SKM-1 (cell line): ENCODE measurements around the gene TAS1R3.

Experiments used
- DNase-seq: peaks from one replicate; lab custom pipeline; 2025; ENCODE audit not compliant: unreplicated experiment; lab: John Stamatoyannopoulos, UW

The TAS1R3 gene

DNA sequence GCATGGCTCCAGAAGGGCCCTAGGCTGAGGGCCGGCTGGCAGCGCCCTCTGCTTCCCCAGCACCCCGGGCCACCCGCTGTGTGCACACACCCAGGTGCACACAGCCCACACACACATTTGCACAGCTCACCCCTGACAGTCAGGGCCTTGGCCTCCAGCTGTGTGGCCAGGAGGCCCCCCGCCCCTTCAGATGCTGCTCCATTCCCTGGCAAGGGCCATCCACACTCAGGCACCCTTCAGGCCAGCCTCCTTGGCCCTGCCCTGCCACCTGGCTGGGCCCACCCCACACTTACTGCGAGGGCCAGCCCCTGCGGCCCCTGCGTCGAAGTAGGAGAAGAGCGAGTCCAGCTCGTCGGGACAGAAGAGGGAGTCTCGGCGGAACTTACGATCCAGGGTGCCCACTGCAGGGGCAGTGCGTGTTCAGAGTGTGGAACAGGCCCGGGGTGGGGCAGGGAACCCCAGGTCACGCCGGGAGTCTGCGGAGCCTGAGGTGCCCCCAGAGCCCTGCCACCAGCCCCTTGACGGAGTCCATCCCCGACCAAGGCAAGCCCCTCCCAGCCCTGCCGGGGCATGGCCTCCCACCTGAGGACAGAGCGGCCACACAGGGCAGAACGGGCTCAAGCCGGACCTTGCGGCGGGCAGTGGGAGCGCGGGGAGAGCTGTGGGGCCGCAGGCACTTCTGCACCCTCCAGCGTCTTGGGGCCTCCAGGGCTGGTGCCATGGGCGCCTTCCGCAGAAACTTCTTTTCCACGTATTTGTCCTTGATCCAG is 35.7 kb upstream of the TAS1R3 start:
- no peak for DNase-seq

DNA sequence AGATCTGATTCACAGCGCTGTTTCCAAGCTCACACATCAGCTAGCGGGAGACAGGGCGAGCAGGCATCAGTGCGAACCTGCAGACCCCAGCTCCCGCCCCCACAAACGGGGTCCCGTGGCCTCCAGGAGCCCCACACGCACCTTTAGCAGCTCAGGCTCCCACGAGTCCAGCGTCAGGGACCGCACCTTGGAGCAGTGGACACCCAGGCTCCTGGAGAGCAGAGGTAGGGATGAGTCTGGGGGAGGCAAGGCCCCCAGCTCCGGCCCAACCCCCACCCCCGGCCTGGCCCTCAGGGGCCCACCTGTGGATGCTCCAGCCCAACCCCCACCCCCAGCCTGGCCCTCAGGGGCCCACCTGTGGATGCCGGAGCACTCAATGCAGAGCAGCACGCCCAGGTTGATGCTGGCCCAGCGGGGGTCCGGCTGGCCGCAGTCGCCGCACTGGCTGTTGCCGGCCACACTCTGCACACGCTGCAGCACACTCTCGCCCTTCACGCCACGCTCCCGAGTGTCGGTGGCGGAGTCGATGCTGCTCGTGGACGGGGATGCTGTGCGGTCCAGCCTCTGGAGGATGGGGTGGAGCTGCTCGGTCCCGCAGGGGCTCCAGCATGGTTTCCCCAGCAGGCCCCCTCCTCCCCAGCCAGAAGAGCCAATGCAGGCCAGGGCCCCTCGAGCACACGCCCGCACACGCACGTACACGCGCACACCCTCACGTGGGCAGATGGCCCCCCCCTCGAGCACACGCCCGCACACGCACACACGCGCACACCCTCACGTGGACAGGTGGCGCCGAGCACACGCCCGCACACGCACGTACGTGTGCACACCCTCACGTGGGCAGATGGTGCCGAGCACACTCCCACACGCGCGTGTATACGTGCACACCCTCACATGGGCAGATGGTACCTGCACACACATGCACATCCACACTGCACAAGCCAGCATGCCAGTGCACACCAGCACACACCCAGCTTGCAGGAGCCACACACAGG is 34.7 kb upstream of the TAS1R3 start:
- no peak for DNase-seq

DNA sequence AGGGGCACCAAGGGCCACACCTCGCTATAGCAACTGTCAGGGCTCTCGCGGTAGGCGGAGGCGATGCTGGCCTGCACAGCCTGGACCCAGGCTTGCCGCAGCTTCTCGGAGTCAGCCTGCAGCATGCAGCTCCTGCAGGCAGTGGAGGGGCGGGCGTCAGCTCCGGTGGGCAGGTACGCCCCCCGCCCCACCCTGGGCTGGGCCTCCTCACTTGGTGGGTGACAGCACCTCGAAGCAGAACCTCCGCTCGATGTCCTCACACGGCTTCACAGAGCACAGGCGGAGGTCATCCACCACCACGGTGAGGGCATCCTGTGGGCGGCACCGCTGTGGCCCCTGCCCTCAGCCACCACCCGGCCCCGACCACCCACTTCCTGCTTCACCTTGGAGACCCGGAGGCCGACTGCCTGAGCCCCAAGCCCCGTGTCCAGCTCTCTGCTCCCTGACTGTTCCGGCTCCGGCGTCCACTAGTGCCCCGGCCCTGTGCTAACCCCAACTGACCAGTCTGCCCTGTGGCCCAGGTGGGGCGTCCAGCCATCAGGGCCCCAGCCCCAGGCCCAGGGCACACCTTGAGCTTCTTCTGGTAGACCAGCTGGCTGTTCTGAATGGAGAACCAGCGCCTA is 33.2 kb upstream of the TAS1R3 start:
- DNase-seq, result no peak

DNA sequence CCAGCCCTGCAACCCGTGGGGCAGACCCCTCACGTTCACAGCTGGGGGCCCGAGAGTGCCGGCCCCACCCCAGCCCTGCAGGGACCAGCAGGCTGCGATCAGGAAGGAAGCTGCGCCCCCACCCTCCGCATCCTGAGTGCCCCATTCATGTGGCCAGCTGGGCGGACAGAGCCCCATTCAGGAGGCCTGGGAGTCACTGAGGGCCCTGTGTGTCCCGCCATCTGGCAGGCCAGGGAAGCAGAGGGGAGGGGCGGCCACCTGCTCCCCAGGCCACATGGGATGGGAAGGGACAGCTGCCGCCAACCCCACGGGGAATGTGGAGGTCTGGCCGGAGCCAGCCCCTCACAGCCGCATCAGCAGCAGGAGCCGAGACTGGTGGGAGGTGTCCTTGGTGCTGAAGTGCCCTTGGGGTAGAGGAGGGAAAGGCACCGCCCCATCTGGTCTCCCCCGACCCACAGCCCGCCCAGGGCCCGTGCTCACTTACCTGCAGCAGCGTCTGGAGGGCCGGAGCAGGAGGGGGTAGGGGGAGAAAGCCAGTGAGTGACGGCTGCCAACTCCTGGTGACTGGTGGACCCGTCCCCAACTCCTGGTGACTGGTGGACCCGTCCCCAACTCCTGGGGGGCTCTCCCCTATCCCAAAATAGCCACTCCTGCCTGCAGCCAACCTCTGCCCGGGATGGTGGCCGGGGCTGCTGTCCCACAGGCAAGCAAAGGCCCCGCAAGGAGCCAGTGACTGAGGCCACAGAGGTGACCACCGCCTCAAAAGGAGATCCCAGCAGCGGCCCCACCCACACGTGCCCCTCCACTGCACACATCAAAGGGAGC is 32.0 kb upstream of the TAS1R3 start:
- no peak for DNase-seq

DNA sequence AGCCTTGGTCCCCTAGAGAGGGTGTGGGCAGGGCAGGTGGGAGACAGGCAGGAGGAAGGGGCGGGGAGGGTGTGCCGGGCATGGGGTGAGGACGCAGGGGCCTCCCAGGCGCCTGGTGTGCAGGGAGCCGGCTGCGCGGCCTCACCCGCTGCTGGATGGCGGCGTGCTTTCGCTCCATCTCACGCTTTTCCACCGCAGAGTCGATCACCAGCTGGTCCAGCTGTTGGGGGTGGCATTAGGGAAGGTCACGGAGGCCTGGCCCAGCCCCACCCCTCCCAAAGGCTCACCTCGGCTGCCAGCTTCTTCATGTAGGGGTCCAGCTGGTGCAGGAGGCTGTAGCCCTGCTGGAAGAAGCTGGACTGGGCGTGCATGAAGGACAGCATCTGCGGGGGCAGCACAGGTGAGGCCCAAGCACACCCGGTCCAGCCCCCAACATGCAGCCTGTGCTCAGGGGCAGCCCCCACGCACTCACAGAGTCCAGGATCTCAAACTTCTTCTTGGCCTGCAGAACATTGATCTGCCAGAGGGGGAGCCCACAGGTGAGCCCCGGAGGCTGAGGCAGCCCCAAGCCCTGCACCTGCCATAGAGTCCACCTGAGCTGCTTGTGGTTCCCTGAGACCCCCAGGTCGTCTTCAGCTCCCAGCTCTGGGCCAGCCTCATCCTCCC is 31.3 kb upstream of the TAS1R3 start:
- no peak for DNase-seq

DNA sequence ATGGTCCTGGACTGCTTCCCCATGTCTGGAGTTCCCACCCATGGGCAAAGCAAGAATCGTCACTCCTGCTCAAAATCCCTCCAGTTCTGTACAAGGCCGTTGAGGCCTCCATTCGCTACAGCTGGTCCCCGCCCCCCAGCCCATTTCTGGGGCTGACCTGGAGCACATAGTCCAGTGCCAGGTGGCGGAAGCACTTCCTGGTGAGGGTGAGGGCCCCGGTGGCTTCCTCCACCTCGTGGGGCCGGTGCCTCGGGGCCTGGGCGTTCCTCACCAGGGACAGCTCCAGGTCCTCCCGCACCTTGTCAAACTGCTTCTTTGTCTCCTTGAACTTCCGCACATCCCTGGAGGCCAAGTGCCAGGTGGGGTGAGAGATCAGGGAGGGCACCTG is 30.7 kb upstream of the TAS1R3 start:
- no peak for DNase-seq

DNA sequence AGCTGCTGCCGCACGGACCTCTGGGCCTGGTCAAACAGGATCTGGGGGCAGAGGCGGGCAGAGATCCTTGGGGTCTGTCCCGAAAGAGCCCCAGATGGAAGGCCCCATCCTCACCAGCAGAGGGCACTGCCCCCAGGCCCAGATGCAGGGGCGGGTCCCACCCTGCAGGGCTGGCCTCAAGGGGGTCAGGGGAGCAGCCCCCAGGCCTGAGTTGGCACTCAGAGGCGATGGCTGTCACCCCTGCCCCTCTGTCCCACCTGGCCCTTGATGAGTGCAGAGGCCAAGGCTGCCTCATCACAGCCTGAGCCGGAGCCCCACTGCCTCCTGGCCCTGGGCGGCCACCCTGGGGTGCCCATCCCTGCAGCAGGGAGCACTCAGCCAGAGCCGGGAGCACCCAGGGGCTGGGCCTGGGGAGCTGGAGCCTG is 29.1 kb upstream of the TAS1R3 start:
- no peak for DNase-seq

DNA sequence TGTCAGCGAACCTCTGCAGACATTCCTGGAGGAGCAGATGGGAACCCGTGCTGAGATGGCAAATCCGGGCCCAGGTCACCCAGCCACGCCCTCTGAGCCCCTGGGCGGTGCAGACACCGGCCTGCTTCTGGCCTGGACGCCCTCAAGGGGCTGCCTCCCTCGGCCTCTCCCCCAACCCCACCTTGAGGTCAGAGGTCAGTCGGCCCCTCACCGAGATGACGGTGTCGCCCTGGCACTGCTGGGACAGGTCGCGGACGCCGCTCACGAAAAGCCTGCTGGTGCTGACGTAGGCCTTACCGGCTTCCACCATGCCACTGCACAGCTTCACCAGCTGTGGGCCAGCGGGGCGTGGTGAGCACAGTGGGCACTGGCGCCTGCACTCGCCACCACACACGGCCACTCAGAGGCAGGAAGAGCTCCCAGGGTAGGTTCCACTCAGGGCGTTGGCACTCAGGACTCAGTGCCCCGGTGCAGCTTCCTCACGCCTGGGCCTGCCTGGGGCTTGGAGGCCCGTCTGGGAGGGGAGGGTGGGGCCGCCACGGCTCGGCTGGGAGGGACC is 28.1 kb upstream of the TAS1R3 start:
- no peak for DNase-seq

DNA sequence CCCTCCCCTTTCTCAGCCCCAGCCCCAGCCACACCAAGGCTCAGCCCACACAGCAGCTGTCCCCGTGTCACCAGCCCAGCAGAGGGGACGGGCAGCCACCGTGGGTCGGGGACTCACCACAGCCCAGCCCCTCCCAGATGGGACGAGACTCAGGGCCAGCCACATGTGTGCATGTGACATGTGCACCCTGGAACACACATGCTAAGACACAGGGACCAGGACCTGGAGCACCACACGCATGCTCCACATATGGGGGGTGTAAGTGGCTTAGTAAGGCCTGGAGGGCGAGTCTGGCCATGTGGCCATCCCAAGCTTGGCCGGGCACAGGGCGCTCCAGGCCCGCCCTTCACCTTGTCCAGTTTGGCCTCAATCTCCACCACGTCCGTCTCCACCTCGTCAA is 27.3 kb upstream of the TAS1R3 start:
- DNase-seq, result no peak

DNA sequence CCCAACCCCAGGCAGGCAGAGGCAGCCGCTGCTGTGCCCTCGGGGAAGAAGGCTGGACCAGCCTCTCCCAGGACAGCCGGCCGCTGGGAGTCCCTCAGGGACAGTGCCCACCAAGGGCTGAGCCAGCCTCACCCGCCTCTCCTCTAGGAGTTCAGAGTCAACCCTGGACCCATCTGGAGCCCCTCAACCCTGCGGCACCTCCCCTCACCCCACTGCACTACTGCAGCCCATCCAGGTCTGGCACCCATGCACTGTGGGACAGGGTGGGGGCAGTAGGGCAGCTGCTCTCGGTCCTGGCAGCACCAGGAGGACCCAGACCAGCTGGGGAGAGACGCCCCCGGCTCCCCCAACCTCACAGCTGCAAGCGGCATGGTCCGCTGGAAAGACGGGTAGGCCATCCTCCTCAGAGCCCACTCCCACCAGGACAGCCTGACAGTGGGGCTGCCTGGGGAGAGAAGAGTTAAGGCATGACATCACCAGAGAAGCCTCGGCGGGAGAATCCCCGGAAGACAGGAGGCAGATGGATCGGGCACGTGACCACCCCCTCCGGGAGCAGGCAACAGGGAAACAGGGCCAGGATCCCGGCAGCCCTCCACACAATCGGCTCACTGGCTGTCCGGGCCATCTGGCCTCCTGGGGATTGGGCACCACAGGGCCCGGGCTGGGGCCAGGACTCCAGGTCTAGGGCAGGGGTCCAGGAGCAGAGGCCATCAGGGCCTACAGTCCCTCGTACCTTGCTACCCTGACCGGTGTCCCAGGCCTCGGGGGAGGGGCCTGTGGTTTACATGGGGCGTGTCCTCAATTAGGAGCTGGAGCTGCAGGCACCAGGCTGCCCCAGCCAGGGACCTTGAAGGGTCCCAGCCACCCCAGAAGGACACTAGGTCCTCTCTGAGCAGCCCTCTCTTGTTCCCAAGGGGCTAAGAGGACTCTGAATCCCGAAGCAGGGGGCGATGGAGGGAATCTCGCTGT is 26.5 kb upstream of the TAS1R3 start:
- no peak for DNase-seq

DNA sequence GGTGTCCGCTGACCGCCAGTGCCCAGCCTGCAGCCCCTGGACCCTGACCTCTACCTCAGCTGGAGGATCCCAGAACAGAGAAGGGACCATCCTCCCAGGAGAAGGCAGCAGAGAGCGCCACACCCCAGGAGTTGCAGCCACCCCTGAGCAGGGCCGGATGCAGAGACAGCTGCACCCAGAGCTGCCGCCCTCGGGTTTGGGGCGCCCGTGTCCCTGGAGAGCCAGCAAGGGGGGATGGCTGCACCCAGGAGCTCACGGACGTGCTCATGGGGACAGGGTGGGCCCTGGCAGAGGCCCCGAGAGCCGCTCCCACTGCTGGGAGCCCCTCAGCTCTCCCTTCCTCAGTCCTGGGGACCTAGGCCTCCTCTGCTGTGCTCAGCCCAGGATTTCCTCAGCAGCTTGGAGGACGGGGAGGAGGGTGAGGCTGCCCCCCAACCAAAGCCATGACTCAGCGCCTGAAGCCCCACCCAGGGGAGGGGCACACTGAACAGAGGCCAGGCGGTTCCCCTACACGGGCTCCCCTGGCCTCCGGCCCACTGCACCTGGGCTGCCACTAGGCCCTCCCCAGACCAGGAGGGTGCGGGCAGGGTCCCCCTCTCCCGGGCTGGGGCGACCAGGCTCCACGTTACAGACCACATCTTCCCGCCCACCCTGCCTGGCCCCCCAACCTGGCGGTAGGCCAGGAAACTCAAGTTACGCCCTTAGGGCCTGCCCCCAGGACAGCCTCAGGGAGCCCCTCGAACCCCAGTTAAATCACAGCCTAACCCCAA is 25.6 kb upstream of the TAS1R3 start:
- DNase-seq, result no peak

DNA sequence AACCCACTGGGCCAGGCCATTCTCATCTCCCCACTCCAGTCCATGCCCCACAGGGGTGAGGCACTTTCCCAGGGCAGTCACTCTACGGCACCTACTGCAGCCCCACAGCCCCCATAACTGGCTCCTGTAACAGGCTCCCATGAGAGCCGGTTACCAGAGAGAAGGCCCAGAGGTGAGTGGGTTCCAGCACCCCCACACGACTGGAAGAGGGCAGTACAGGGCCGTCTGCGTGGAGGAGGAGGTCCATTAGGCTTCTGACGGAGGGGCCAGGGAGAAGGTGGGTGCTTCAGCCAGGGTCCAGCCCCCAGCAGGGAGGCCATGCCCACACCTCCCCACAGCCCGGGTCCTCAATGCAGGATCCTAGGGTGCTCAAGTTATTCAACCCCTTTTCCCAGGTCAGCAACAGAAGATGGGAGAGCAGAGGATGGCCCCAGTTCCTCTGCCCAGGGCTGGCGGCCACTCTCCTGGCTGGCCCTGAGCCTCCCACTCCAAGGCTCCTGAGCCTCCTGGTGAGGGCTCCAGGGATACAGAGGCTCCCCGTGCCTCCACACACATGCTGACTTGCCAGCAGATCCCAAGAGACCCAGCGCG is 24.9 kb upstream of the TAS1R3 start:
- no peak for DNase-seq

DNA sequence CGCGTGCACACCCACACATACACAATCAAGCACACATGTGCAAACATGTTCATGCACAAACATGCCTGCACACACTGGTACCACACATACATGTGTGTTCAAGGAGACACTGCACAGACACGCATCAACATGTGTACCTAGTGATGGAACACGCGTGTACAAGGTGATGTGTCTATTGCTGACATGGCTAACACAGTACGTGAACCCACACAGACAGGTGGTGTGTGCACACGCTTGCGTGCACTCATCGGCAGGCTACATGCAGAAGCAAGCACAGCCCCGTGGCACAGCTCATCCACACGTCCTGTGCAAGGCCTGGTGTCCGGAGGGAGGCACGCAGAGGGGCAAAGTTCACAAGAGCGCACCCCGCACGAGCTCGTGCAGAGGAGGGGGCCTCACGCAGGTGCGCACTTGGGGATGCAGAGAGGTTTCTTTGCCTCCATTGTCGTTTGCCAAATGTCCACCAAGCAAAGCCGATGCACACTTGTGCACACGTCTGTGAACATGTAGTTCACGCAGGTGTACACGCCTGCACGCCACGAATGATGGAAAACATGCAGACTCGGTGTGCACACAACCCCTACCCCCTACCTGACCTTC is 24.3 kb upstream of the TAS1R3 start:
- no peak for DNase-seq

DNA sequence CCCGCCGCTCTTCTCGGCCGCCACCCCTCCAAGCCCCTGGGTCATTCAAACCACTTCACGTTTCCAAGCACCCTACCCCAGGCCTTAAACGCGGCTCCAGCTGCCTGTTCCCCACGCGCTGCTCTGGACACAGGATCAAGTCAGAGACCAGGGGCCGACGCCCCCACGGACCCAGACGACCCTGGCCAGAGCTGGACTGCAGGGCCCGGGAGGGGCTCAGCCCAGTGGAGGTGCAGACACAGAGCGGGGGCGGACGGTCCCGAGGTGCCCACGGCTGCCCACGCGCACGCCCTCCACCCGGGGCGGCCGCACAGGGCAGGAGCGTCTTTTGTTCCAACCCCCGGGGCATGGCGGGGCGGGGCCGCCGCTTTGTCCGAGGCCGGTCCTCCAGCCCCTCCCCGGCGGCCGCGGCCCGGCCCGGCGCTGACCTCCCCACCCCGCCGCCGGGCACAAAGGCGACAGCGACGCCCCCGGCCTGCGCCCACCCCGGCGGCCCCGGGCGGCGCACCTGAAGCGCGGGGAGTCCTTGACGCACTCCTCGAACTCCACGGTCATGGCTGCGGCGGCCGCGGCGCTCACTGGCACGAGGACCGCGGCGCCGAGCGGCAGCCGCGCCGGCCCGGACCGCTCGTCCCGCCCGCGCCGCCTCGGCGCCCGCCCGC is 23.7 kb upstream of the TAS1R3 start:
- DNase-seq, result no peak

DNA sequence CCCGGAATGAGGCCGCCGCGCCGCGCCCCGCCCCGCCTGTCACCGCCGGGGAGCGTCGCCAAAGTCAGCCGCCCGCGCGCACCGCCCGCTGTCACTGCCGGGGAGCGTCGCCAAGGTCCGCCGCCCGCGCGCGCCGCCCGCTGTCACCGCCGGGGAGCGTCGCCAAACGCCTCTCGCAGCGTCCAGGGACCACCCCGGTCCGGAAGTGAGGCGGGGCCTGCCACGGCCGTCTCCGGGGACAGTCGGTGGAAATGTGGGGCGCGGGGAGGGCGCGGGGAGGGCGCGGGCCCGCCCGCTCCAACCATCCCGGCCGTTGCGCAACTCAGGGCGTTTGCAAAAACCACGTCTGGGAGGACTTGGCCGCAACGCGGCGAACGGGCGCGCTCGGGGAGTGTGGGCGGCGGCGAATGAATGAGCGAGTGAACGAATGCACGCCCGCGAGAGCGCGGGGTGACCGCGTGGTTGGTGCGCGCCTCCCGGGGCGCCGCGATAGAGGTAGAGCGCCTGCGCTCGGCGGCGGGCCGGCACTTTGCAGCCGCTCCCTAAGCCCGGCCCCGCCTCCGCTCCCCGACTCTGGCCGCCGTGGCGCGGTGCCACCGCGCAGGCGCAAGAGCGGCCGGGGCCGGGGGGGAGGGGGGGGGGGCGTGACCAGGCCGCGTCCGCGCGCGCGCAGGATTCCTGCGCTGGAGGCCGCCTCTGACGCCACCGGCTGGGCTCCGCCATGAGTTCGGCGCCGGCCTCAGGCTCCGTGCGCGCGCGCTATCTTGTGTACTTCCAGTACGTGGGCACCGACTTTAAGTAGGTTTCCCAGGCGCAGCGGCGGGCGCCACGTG is 22.9 kb upstream of the TAS1R3 start, which contains the start of the genes ACAP3 and PUSL1:
Gene ACAP3, minus strand, starts transcription at position 8 of the 833 bp plus-strand sequence. CDS start 115 bp downstream, outside the sequence.
Gene PUSL1, plus strand, starts transcription at position 675 of the 833 bp plus-strand sequence. Its CDS starts 47 bp downstream, at position 722.
- peak; percentile 95 for DNase-seq
